ENCODE measurements around the gene UCK2. TPM values are rescaled to one million over a fixed set of nuclear protein-coding genes. Genes with fewer than 3 reads are reported as not detected.

UCK2 gene
- total and polyA plus RNA-seq, 12 donors, result 6.7 to 36.4 (median 11.3) TPM

GRCh38 chr1:165887877-165888551 lies 60.6 kb downstream of the UCK2 start:
- Histone ChIP-seq H3K4me1 (peaks cover 9 to 55% (median 28%) of the 10 kb centered on the region in 9 donors), H3K4me3 (no peak overlapping the region), H3K36me3 (peaks cover 0 to 20% (median 0%) of the 10 kb centered on the region in 9 donors), H3K9me3 (no peaks in the 10 kb centered on the region), H3K27ac (no peak overlapping the region), H3K27me3 (no peaks in the 10 kb centered on the region)
- ATAC-seq (no peak), DNase-seq (no peak)
- intact Hi-C loops (cut with DNase I), result no loop called here
- 92 to 93% methylated on average over 8 of the region's 8 CpGs for WGBS, 2 donors
- TF ChIP-seq CTCF (IDR thresholded peaks at IDR 0.05), result no peak

- 97 to 100% methylated on average over 4 of the region's 4 CpGs for whole genome bisulfite sequencing, 2 donors
- peaks cover 0 to 25% (median 0%) of the 10 kb centered on the region in 9 donors for H3K36me3 ChIP-seq
- H3K4me3 ChIP-seq, result no peak overlapping the region
- no peak for DNase-seq
- ATAC-seq, result no peak
- H3K27ac ChIP-seq, result no peak overlapping the region
- no peaks in the 10 kb centered on the region for H3K9me3 ChIP-seq
- peaks cover 9 to 56% (median 26%) of the 10 kb centered on the region in 9 donors for H3K4me1 ChIP-seq
- TF ChIP-seq CTCF (IDR thresholded peaks at IDR 0.05), result no peak
- intact Hi-C loops (cut with DNase I), result no loop called here
- H3K27me3 ChIP-seq, result no peaks in the 10 kb centered on the region
These were observed 61.1 kb downstream of the UCK2 start for GRCh38 chr1:165888552-165888920.

GRCh38 chr1:165890684-165891083 lies 63.3 kb downstream of the UCK2 start:
- DNase-seq (peak in 1 of 2 donors; percentile 67), ATAC-seq (peak; percentile 63 to 94 (median 84))
- Histone ChIP-seq H3K36me3 (peaks cover 0 to 25% (median 0%) of the 10 kb centered on the region in 9 donors), H3K9me3 (no peaks in the 10 kb centered on the region), H3K27me3 (no peaks in the 10 kb centered on the region), H3K4me1 (peaks cover 3 to 50% (median 15%) of the 10 kb centered on the region in 9 donors), H3K27ac (peak overlapping the region in 1 of 10 donors; percentile 29), H3K4me3 (no peak overlapping the region)
- 50 to 79% methylated on average over 1 of the region's 1 CpG for WGBS, 2 donors
- intact Hi-C loops (cut with DNase I), result loop anchor here in 3 of 10 donors (10.0 kb wide), 3 partner anchors 46 to 126 kb away; partner anchors contain the start of gene TMCO1 (in 1 of the 3)
- no peak for TF ChIP-seq CTCF (IDR thresholded peaks at IDR 0.05)

- Histone ChIP-seq H3K4me1 (peaks cover 4 to 56% (median 20%) of the 10 kb centered on the region in 9 donors), H3K27ac (peak overlapping the region in 1 of 10 donors; percentile 29), H3K27me3 (no peaks in the 10 kb centered on the region), H3K36me3 (peaks cover 0 to 29% (median 0%) of the 10 kb centered on the region in 9 donors), H3K4me3 (no peak overlapping the region), H3K9me3 (no peaks in the 10 kb centered on the region)
- ATAC-seq (no peak), DNase-seq (no peak)
- no peak for TF ChIP-seq CTCF (IDR thresholded peaks at IDR 0.05)
- intact Hi-C loops (cut with DNase I), result loop anchor here in 3 of 10 donors (10.0 kb wide), 3 partner anchors 46 to 126 kb away; partner anchors contain the start of gene TMCO1 (in 1 of the 3)
- WGBS, 2 donors, result 79 to 82% methylated on average over 7 of the region's 7 CpGs
These were observed 63.9 kb downstream of the UCK2 start for GRCh38 chr1:165891111-165891860.

Measured in heart right ventricle (tissue), 16 donors.